Thymus (tissue), 11 donors: ENCODE data around the gene CACNA2D1. TPM values are rescaled to one million over a fixed set of nuclear protein-coding genes. Genes with fewer than 3 reads are reported as not detected.

ENCODE experiments used
- DNase-seq, 9 donors: peaks; one replicate each; pipeline ENCODE4 v3.0.0-alpha.2; 2013; ENCODE audit warnings: low spot score in 9 of 9, low read depth in 6 of 9, missing footprints in 1 of 9
- H3K27ac ChIP-seq, 2 donors: one replicate each; pipeline ENCODE4 v1.5.1; 2013; ENCODE audit warnings: control low read depth in 1 of 2, low read depth in 1 of 2, low read length in 1 of 2, mild to moderate bottlenecking in 1 of 2, moderate library complexity in 1 of 2
- H3K27me3 ChIP-seq, 2 donors: one replicate each; pipeline ENCODE4 v1.5.1; 2013; ENCODE audit warnings: low read length in 1 of 2; ENCODE audit not compliant: control insufficient read depth in 2 of 2, insufficient read depth in 1 of 2
- H3K36me3 ChIP-seq, 2 donors: one replicate each; pipeline ENCODE4 v1.5.1; 2013; ENCODE audit warnings: low read length in 1 of 2, mild to moderate bottlenecking in 1 of 2, moderate library complexity in 1 of 2; ENCODE audit not compliant: control insufficient read depth in 2 of 2, insufficient read depth in 2 of 2
- H3K4me1 ChIP-seq, 2 donors: one replicate each; pipeline ENCODE4 v1.5.1; 2013; ENCODE audit warnings: low read length in 2 of 2; ENCODE audit not compliant: control insufficient read depth in 2 of 2, insufficient read depth in 2 of 2
- H3K4me3 ChIP-seq, 2 donors: one replicate each; pipeline ENCODE4 v1.5.1; 2013; ENCODE audit warnings: low read length in 2 of 2, control low read depth in 1 of 2, mild to moderate bottlenecking in 1 of 2
- H3K9me3 ChIP-seq, 2 donors: one replicate each; pipeline ENCODE4 v1.5.1; 2013; ENCODE audit warnings: low read length in 1 of 2, mild to moderate bottlenecking in 1 of 2; ENCODE audit not compliant: control insufficient read depth in 2 of 2, insufficient read depth in 1 of 2
- WGBS: extraction: QIAGEN DNeasy Blood & Tissue Kit; methylation state at CpG from one replicate; pipeline ENCODE4 v1.1.7; 2013; 5-methylcytosine and 5-hydroxymethylcytosine counted together
- polyA plus RNA-seq: library from polyadenylated mRNA; stranded (reverse); fragments of 200-250 nt; gene quantifications from one replicate; pipeline ENCODE4 v1.2.3, GENCODE V29; 2013
- total RNA-seq: library from RNA; stranded (reverse); fragments of 120-200 nt; gene quantifications from one replicate; pipeline ENCODE4 v1.2.4, GENCODE V29; 2013
- donor health status: healthy.

The CACNA2D1 gene
- total and polyA plus RNA-seq, 2 donors = 5.7 to 8.4 TPM

GRCh38 chr7:82049891-82050533 is 393.6 kb downstream of the CACNA2D1 start:
- 87% methylated on average over 1 of the region's 1 CpG for WGBS
- Histone ChIP-seq H3K27me3 (no peaks in the 10 kb centered on the region), H3K27ac (no peak overlapping the region), H3K4me3 (no peak overlapping the region), H3K36me3 (no peaks in the 10 kb centered on the region), H3K4me1 (no peaks in the 10 kb centered on the region), H3K9me3 (no peaks in the 10 kb centered on the region)
- no peak for DNase-seq

- no peaks in the 10 kb centered on the region for H3K4me1 ChIP-seq
- no peaks in the 10 kb centered on the region for H3K36me3 ChIP-seq
- H3K9me3 ChIP-seq = no peaks in the 10 kb centered on the region
- no peak for DNase-seq
- no peaks in the 10 kb centered on the region for H3K27me3 ChIP-seq
- H3K4me3 ChIP-seq = no peak overlapping the region
- WGBS = 86% methylated on average over 5 of the region's 5 CpGs
- H3K27ac ChIP-seq = no peak overlapping the region
Measured at GRCh38 chr7:82049442-82049841, 394.1 kb downstream of the CACNA2D1 start.

GRCh38 chr7:82044497-82045080 is 399.0 kb downstream of the CACNA2D1 start:
- Histone ChIP-seq H3K4me1 (no peaks in the 10 kb centered on the region), H3K36me3 (no peaks in the 10 kb centered on the region), H3K9me3 (no peaks in the 10 kb centered on the region), H3K27me3 (no peaks in the 10 kb centered on the region), H3K27ac (no peak overlapping the region), H3K4me3 (no peak overlapping the region)
- peak in 4 of 9 donors; percentile 8 to 37 (median 17) for DNase-seq
- 62% methylated on average over 2 of the region's 2 CpGs for WGBS

GRCh38 chr7:82039621-82040020 is 404.0 kb downstream of the CACNA2D1 start:
- H3K4me3 ChIP-seq = no peak overlapping the region
- DNase-seq = no peak
- H3K4me1 ChIP-seq = no peaks in the 10 kb centered on the region
- H3K36me3 ChIP-seq = no peaks in the 10 kb centered on the region
- 94% methylated on average over 1 of the region's 1 CpG for WGBS
- H3K27me3 ChIP-seq = no peaks in the 10 kb centered on the region
- H3K9me3 ChIP-seq = no peaks in the 10 kb centered on the region
- no peak overlapping the region for H3K27ac ChIP-seq

DNA sequence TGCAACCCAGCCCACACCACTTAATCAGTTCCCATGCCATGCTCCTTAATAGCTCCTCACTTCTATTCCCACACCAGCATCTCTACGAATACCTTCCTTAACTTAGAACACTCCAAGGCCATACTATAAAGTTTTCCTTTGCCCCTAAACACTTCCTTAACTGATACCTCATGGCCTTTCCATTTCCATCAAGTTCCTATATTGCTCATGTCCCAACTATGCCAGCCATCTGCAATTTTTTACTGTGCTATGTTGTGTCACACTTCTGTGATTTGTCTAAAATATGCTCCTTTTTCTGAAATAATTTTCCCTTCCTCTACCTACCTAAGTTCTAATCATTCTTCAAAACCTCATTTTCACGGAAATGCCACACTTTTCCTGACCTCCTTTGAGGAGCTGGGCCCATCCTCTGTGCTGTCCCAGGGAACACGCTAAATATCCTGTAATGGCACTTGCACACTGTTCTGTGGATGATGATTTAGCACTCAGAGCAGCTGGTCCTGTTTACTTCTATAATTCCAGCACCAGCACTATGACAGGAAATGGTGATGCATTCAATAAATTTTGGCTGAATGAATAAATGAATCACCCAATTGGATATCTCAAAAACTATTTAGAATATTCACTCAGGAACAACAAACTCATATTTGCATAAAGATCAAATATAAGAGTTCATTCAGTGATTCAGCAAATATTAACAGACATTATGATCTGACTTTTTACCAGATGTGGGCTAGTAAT is 407.3 kb downstream of the CACNA2D1 start:
- Histone ChIP-seq H3K36me3 (no peaks in the 10 kb centered on the region), H3K27ac (no peak overlapping the region), H3K4me1 (no peaks in the 10 kb centered on the region), H3K4me3 (no peak overlapping the region), H3K27me3 (no peaks in the 10 kb centered on the region), H3K9me3 (no peaks in the 10 kb centered on the region)
- 93% methylated on average over 3 of the region's 3 CpGs for WGBS
- DNase-seq = no peak

DNA sequence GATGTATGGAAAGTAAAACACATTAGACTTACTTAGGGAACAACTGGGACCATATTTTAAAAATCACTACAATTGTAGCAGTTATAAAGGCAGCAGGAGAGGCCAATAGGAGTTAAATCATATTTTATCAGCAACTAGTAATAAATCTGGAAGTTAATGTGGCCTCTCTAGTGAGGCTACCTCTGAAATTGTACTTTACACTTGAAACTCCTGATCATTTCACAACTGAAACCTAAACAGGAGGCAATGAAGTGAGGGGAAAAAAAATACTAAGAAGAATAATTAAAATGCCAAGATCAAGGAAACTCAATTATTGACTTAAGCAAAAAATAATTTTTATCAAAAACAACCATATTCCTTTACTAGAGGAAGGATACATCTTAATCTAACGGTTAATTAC is 408.1 kb downstream of the CACNA2D1 start:
- H3K4me3 ChIP-seq = no peak overlapping the region
- no peaks in the 10 kb centered on the region for H3K4me1 ChIP-seq
- H3K36me3 ChIP-seq = no peaks in the 10 kb centered on the region
- H3K27me3 ChIP-seq = no peaks in the 10 kb centered on the region
- no peak for DNase-seq
- no peaks in the 10 kb centered on the region for H3K9me3 ChIP-seq
- WGBS = 95% methylated on average over 1 of the region's 1 CpG
- no peak overlapping the region for H3K27ac ChIP-seq

- no peaks in the 10 kb centered on the region for H3K27me3 ChIP-seq
- DNase-seq = no peak
- 93% methylated on average over 3 of the region's 3 CpGs for WGBS
- H3K36me3 ChIP-seq = no peaks in the 10 kb centered on the region
- H3K27ac ChIP-seq = no peak overlapping the region
- H3K9me3 ChIP-seq = no peaks in the 10 kb centered on the region
- no peaks in the 10 kb centered on the region for H3K4me1 ChIP-seq
- H3K4me3 ChIP-seq = no peak overlapping the region
Measured at GRCh38 chr7:82032901-82033300, 410.7 kb downstream of the CACNA2D1 start.

GRCh38 chr7:82029236-82029913 is 414.2 kb downstream of the CACNA2D1 start:
- 98% methylated on average over 1 of the region's 1 CpG for WGBS
- Histone ChIP-seq H3K27me3 (no peaks in the 10 kb centered on the region), H3K36me3 (no peaks in the 10 kb centered on the region), H3K4me3 (no peak overlapping the region), H3K4me1 (no peaks in the 10 kb centered on the region), H3K9me3 (no peaks in the 10 kb centered on the region), H3K27ac (no peak overlapping the region)
- DNase-seq = no peak

GRCh38 chr7:82028097-82028496 is 415.5 kb downstream of the CACNA2D1 start:
- Histone ChIP-seq H3K9me3 (no peaks in the 10 kb centered on the region), H3K27me3 (no peaks in the 10 kb centered on the region), H3K4me3 (no peak overlapping the region), H3K4me1 (no peaks in the 10 kb centered on the region), H3K36me3 (no peaks in the 10 kb centered on the region), H3K27ac (no peak overlapping the region)
- WGBS = 96% methylated on average over 1 of the region's 1 CpG
- no peak for DNase-seq
